NCI-H510A treated with DMSO at 0.1 percent for 48 hours (cell line): ENCODE data around the gene MARCHF10.

Experiments used
- DNase-seq: peaks from one replicate; lab custom pipeline; 2025; lab: John Stamatoyannopoulos, UW

Gene MARCHF10

DNA sequence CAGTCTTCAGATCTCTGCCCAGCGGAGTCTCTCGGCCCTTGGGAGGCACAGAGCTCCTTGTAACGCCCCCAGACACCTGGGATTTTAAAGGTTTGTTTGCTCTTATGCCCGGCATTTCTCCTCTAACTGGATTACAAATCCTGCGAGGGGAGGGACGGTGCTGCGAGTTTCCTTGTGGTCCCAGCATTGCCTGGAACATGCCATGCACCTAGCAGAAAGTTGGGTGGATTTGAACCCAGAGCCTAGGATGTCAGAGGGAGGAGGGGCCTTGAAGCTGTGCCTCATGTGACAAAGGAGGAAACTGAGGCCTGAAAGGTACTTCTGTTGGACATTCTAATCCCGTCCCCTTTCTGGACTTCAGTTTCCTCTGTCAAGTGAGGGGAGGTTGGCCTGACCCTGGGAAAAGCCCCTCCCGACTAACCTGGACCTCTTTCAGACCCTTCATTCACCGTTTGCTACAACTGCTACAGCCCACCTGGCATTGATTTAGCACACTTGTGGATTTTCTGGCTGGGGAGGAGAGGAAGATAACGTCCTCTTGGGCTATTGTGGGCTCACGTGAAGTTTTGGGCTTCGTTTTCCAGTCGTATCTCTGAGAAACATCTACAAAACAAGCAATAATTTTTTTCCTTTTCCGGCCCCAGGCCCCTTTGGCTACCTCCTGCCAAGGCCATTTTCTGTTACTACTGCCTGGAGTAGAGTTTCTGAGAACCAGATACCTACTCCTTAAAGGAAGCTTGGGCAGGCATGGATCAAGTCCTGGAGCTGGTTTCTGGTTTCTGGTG lies 149.8 kb downstream of the MARCHF10 start:
- DNase-seq: no peak

DNA sequence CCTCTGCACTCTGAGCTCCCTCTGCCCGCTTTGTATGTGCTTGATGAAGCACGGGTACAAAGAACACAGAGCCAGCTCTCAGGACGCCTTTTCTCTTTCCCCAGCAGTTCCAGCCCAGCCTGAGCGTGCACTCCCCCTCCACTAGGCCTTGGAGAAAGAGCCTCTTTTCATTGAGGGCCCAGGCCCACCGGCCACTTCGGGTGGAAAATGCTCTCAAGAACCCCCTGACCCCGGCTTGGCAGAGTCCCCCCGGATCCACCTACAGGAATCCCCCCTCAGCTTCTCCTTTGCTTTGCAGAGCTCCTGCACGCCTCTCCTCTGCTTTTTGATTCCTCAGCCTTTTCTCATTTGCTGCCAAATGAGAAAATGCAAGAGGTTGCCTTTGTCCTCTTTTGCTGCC lies 150.4 kb downstream of the MARCHF10 start:
- DNase-seq: no peak

DNA sequence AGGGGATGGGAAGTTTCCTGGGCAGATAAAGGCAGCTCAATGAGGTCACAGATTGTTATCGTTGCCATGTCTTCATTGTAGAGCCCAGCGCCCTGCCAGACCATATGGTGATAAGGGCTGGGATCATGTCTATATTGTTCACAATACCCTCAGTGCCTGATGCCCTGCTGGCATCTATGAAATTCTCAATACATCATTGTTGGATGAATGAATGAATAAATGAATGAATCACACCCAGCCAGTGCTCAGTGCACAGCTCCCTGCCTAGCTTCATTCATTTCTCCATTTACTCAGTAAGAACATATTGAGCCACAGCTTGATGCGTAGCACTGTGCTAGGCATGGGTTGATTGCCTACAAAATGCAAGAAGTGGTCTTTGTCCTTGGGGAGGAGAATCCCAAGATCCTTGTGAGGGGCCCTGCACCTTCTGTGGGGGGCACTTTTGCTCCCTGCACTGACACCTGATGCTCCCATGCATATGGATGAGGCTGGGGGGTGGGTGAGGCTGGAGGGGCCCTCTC lies 150.9 kb downstream of the MARCHF10 start:
- DNase-seq: no peak

- DNase-seq: no peak
Measured at GRCh38 chr17:62656446-62656845, 151.7 kb downstream of the MARCHF10 start.

DNA sequence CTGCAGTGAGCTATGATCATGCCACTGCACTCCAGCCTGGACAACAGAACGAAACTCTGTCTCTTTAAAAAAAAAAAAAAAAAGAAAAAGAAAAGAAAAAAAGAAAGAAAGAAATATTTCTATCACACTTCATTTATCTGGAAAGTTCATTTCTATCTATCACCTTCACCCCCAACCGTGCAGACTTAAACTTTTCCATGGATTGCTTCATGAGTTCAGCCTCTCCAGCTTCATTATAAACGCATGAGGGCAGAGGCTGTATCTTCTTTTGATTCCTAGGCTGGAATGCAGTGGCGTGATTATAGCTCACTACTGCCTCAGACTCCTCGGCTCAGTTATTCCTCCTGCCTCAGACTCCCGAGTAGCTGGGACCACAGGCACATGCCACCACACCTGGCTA lies 152.5 kb downstream of the MARCHF10 start:
- DNase-seq: no peak

DNA sequence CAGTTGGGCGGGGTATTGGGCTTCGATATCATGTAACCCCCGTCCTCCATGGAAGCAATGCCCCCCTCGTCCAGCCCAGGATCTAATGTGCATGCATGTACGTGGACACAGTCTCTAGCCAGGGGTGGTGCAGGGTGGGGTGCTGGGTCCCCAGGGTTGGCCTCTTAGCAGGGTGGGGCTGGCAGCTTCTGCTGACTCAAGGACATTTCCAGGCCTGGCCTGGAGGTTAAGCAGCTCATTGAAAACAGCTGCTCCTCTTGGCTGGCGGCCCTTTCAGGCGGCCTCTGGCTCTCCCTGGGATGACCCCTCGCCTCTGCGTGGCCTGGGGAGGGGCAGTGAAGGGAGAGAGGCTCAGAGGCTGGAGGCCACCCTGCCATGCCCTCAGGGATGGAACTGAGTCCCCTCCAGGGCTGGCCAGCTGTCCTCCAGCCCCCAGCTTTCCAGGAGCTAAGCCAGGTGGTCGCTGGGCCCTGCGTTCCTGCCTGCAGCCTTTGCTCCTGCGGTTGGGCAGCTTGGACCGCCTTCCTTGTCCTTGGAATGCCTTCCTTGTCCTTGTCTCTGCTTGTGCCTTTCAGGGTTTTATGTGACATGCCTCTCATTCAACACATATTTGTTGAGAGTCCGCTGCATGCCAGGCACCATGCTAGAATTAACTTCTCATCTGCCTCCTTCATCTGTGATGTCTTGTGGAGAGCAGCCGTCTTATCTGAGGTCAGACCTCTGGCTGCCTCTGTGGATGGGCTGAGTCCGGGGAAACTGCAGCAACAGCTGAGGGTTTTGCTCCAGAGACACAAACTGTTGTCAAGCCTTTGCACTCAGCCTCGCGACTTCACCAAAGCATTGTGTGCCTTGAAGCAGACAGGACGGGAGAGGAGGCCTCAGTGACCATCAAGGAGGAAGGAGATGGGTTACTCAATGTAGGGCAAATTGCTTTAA lies 154.0 kb downstream of the MARCHF10 start:
- no peak for DNase-seq

DNA sequence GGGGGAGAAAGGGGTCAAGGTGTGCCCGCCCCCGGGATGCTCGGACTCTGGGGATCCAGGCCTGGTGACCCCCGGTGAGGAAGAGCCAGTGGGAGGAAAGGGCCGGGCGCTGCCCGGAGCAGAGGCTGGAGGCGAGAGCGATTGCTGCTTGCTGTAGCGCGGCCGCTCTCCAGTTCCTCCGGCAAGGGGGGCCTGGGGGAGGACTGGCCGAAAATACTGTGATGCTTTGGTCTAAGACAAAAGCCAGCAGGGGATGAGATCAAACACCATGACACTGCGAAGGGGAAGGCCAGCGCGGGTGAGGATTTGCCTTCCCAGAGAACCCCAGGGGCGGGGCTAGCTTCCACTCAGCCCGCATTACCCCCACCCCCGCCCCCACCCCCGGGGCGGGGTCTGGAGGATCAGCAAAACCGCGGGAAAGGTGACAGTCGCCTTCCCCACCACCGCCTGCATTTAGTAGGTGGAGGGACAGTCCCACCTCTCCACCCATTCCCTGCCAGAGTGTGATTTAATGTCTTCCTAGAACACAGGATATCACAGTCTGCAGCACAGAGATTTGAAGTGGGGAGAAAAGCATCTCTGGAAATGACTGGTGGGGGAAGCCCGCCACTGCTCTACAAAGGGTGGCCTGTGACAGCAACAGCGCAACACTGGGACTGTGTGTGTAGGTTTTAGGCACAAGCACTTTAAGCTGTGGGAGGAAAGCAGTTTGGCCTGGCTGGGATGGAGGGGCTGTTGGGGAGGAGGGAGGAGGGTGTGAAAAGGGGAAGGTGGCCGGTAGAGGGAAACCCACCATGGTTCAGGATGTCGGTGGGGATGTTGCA lies 154.9 kb downstream of the MARCHF10 start:
- peak; percentile 95 for DNase-seq

GRCh38 chr17:62652251-62653001 lies 155.7 kb downstream of the MARCHF10 start:
- DNase-seq: peak; percentile 55
